ENCODE measurements around the gene EHBP1L1.
A peak's percentile ranks its signal among the peaks of the same experiment; 100 is the strongest.

The EHBP1L1 gene

DNA sequence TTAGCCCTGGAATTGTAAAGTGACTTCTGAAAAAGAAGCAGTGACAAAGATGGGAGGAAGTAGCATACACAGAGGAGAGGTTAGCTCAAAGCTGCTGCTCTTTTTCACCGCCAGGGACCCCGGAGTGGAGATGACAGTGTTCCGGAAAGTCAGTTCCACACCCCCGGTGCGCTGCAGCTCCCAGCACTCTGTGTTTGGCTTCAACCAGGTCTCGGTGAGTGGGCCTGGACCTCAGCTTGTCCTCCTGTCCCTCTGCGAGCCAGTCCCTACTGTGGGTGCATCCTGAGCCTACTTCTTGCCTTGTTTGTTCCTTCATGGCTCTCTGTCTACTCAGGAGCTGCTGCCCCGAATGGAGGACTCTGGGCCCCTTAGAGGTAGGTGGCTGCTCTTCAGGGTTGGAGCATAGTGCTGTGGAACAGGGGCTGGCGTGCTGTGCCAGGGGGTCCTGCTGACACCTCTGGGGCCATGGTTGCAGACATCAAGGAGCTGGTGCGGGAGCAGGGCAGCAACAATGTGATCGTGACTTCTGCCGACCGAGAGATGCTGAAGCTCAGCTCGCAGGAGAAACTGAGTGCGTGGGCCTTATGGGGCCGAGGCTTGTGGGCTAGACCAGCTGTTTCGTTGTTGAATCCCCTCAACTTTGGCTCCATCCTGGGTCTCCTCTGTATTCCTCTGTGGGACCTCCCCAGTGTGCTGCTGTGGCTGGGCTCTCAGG, 41.4 kb downstream of the EHBP1L1 start:
- H3K4me3 ChIP-seq (ENCODE audit: low read depth in 1 of 2, low read length in 2 of 2), result peak overlapping the region; percentile 85 to 88
- H3K9ac ChIP-seq (ENCODE audit: low read depth in 1 of 2, low read length in 2 of 2), result peak overlapping the region in 1 of 2 donors; percentile 79
- no peaks in the 10 kb centered on the region for H3K9me3 ChIP-seq (ENCODE audit: control insufficient read depth in 1 of 2, low read length in 2 of 2)
- H3K4me1 ChIP-seq (ENCODE audit: control insufficient read depth in 1 of 2, insufficient read depth in 2 of 2, low read length in 2 of 2), result peaks cover 21 to 28% of the 10 kb centered on the region in 2 donors
- no peak overlapping the region for H3K27ac ChIP-seq (ENCODE audit: low read depth, low read length)
- no peaks in the 10 kb centered on the region for H3K27me3 ChIP-seq (ENCODE audit: control insufficient read depth in 1 of 2, insufficient read depth in 2 of 2, low read length in 2 of 2)
- peaks cover 26 to 59% of the 10 kb centered on the region in 2 donors for H3K36me3 ChIP-seq (ENCODE audit: control insufficient read depth in 1 of 2, insufficient read depth in 2 of 2, low read length in 2 of 2)

DNA sequence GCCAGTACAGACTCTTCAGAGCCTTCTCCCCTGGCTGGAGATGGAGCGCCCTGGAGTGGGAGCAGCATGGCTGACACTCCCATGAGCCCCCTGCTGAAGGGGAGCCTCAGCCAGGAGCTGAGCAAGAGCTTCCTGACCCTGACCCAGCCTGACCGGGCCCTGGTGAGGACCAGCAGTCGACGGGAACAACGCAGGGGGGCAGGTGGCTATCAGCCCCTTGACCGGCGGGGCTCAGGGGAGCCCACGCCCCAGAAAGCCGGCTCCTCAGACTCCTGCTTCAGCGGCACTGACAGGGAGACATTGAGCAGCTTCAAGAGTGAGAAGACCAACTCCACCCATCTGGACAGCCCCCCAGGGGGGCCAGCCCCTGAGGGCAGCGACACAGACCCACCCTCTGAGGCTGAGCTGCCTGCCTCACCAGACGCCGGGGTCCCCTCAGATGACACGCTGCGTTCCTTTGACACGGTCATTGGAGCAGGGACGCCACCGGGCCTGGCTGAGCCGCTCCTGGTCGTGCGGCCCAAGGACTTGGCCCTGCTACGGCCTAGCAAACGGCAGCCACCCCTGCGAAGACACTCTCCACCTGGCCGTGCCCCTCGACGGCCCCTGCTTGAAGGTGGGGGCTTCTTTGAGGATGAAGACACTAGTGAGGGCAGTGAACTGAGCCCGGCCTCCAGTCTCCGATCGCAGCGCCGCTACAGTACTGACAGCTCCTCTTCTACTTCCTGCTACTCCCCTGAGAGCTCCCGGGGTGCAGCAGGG, 42.3 kb downstream of the EHBP1L1 start:
- H3K4me1 ChIP-seq (ENCODE audit: control insufficient read depth in 1 of 2, insufficient read depth in 2 of 2, low read length in 2 of 2), result peaks cover 12 to 19% of the 10 kb centered on the region in 2 donors
- H3K9me3 ChIP-seq (ENCODE audit: control insufficient read depth in 1 of 2, low read length in 2 of 2), result no peaks in the 10 kb centered on the region
- no peak overlapping the region for H3K9ac ChIP-seq (ENCODE audit: low read depth in 1 of 2, low read length in 2 of 2)
- no peak overlapping the region for H3K27ac ChIP-seq (ENCODE audit: low read depth, low read length)
- H3K4me3 ChIP-seq (ENCODE audit: low read depth in 1 of 2, low read length in 2 of 2), result no peak overlapping the region
- peaks cover 26 to 56% of the 10 kb centered on the region in 2 donors for H3K36me3 ChIP-seq (ENCODE audit: control insufficient read depth in 1 of 2, insufficient read depth in 2 of 2, low read length in 2 of 2)
- H3K27me3 ChIP-seq (ENCODE audit: control insufficient read depth in 1 of 2, insufficient read depth in 2 of 2, low read length in 2 of 2), result no peaks in the 10 kb centered on the region

DNA sequence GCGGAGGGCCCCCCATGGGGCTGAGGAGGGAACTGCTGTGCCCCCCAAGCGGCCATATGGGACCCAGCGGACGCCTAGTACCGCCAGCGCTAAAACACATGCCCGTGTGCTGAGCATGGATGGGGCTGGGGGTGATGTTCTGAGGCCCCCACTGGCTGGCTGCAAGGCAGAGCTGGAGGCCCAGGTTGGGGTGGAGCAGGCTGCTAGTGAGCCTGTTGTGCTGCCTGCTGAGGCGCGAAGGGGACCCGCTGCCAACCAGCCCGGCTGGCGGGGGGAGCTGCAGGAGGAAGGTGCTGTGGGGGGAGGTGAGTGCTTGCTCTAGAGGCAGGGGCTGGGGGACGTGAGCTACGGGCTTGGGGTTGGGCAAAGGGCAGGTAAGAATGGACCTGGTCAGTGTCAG, 42.9 kb downstream of the EHBP1L1 start:
- H3K9ac ChIP-seq (ENCODE audit: low read depth in 1 of 2, low read length in 2 of 2), result no peak overlapping the region
- peaks cover 27 to 62% of the 10 kb centered on the region in 2 donors for H3K36me3 ChIP-seq (ENCODE audit: control insufficient read depth in 1 of 2, insufficient read depth in 2 of 2, low read length in 2 of 2)
- no peaks in the 10 kb centered on the region for H3K9me3 ChIP-seq (ENCODE audit: control insufficient read depth in 1 of 2, low read length in 2 of 2)
- H3K27me3 ChIP-seq (ENCODE audit: control insufficient read depth in 1 of 2, insufficient read depth in 2 of 2, low read length in 2 of 2), result no peaks in the 10 kb centered on the region
- H3K4me1 ChIP-seq (ENCODE audit: control insufficient read depth in 1 of 2, insufficient read depth in 2 of 2, low read length in 2 of 2), result peaks cover 10 to 15% of the 10 kb centered on the region in 2 donors
- no peak overlapping the region for H3K4me3 ChIP-seq (ENCODE audit: low read depth in 1 of 2, low read length in 2 of 2)
- no peak overlapping the region for H3K27ac ChIP-seq (ENCODE audit: low read depth, low read length)

DNA sequence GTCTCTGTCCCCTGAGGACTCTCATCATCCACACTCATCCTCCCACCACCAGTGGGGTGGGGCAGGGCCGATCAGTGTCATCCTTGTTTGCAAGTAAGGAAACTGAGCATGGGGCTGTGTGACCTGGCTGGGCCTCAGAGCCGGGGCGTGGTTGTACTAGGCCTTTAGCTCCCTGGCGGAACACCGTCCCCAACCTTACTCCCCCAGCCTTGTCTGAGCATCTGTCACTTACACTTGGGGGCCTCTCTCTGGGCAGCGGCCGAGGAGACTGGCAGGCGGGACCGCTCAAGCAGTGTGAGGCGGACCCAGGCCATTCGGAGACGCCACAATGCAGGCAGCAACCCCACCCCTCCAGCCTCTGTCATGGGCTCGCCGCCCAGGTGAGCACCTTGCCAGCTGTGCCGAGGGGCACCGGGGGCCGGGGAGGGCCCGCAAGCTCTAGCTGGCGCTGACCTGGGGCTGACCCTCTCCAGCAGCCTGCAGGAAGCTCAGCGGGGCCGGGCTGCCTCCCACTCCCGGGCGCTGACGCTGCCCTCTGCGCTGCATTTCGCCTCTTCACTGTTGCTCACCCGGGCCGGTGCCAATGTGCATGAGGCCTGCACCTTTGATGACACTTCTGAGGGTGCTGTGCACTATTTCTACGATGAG, 43.6 kb downstream of the EHBP1L1 start:
- Histone ChIP-seq H3K9ac (ENCODE audit: low read depth in 1 of 2, low read length in 2 of 2) (no peak overlapping the region), H3K27me3 (ENCODE audit: control insufficient read depth in 1 of 2, insufficient read depth in 2 of 2, low read length in 2 of 2) (no peaks in the 10 kb centered on the region), H3K4me3 (ENCODE audit: low read depth in 1 of 2, low read length in 2 of 2) (no peak overlapping the region), H3K4me1 (ENCODE audit: control insufficient read depth in 1 of 2, insufficient read depth in 2 of 2, low read length in 2 of 2) (peaks cover 10 to 15% of the 10 kb centered on the region in 2 donors), H3K36me3 (ENCODE audit: control insufficient read depth in 1 of 2, insufficient read depth in 2 of 2, low read length in 2 of 2) (peaks cover 31 to 68% of the 10 kb centered on the region in 2 donors), H3K27ac (ENCODE audit: low read depth, low read length) (no peak overlapping the region), H3K9me3 (ENCODE audit: control insufficient read depth in 1 of 2, low read length in 2 of 2) (no peaks in the 10 kb centered on the region)

DNA sequence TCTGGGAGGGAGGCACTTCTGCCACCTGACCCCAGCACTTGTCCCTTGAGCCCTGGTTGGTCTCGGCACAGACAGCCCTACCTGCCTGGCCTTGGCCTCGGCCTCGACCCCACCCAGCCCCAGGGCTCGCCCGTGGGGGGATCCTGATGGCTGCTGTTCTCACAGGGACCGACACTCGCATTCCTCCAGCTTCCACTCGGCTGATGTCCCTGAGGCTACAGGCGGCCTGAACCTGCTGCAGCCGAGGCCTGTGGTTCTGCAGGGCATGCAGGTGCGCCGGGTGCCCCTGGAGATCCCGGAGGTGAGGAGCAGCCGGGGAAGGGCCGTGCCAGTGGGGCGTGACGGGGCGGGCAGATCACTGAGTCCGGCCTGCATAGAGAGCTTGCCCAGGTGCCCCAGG, 44.8 kb downstream of the EHBP1L1 start:
- H3K4me1 ChIP-seq (ENCODE audit: control insufficient read depth in 1 of 2, insufficient read depth in 2 of 2, low read length in 2 of 2), result peaks cover 10 to 15% of the 10 kb centered on the region in 2 donors

DNA sequence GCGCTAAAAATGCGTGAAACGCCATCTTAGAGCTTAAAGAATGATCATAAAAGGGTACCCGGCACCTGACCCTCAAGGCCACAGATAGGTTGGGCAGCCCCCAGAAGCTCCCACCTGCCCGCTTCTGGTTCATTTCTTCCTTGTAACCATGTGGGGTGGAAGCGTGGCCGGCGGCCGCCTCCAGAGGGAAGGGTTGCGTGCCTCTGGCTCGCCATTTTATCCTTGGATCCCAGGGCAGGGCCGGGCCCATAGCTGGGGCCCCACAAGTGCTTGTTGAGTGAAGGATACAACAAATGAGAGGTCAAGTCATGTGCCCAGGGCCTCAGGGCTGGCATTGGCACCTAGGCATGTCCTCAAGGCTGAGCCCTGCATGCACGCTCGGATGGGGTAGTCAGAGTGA, 45.6 kb downstream of the EHBP1L1 start:
- H3K9ac ChIP-seq (ENCODE audit: low read depth in 1 of 2, low read length in 2 of 2), result no peak overlapping the region
- H3K36me3 ChIP-seq (ENCODE audit: control insufficient read depth in 1 of 2, insufficient read depth in 2 of 2, low read length in 2 of 2), result peaks cover 38 to 87% of the 10 kb centered on the region in 2 donors
- no peaks in the 10 kb centered on the region for H3K9me3 ChIP-seq (ENCODE audit: control insufficient read depth in 1 of 2, low read length in 2 of 2)
- H3K4me3 ChIP-seq (ENCODE audit: low read depth in 1 of 2, low read length in 2 of 2), result no peak overlapping the region
- H3K4me1 ChIP-seq (ENCODE audit: control insufficient read depth in 1 of 2, insufficient read depth in 2 of 2, low read length in 2 of 2), result peaks cover 8 to 12% of the 10 kb centered on the region in 2 donors
- no peaks in the 10 kb centered on the region for H3K27me3 ChIP-seq (ENCODE audit: control insufficient read depth in 1 of 2, insufficient read depth in 2 of 2, low read length in 2 of 2)
- H3K27ac ChIP-seq (ENCODE audit: low read depth, low read length), result no peak overlapping the region

More for the DNA sequence above, 44.8 kb downstream of the EHBP1L1 start:
- Histone ChIP-seq H3K36me3 (ENCODE audit: control insufficient read depth in 1 of 2, insufficient read depth in 2 of 2, low read length in 2 of 2) (peaks cover 33 to 79% of the 10 kb centered on the region in 2 donors), H3K27me3 (ENCODE audit: control insufficient read depth in 1 of 2, insufficient read depth in 2 of 2, low read length in 2 of 2) (no peaks in the 10 kb centered on the region), H3K9me3 (ENCODE audit: control insufficient read depth in 1 of 2, low read length in 2 of 2) (no peaks in the 10 kb centered on the region), H3K4me3 (ENCODE audit: low read depth in 1 of 2, low read length in 2 of 2) (no peak overlapping the region), H3K9ac (ENCODE audit: low read depth in 1 of 2, low read length in 2 of 2) (no peak overlapping the region), H3K27ac (ENCODE audit: low read depth, low read length) (no peak overlapping the region)

DNA sequence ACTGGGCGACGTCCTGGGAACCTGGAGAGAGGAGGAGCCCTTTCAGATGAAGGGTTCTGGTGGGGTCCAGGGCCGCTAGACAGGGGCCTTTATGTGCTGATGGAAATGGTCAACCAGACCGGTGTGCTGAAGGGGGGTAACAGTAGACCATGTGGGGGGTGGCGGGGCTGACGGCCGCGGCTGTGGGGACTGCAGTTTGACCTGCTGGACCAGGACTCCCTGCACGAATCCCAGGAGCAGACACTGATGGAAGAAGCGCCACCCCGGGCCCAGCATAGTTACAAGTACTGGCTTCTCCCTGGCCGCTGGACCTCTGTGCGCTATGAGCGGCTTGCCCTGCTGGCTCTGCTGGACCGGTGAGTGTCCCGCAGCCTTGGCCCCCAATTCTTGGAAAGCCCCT, 46.2 kb downstream of the EHBP1L1 start:
- peaks cover 43 to 92% of the 10 kb centered on the region in 2 donors for H3K36me3 ChIP-seq (ENCODE audit: control insufficient read depth in 1 of 2, insufficient read depth in 2 of 2, low read length in 2 of 2)
- H3K27ac ChIP-seq (ENCODE audit: low read depth, low read length), result no peak overlapping the region
- H3K4me1 ChIP-seq (ENCODE audit: control insufficient read depth in 1 of 2, insufficient read depth in 2 of 2, low read length in 2 of 2), result peaks cover 3 to 6% of the 10 kb centered on the region in 2 donors
- H3K4me3 ChIP-seq (ENCODE audit: low read depth in 1 of 2, low read length in 2 of 2), result no peak overlapping the region
- no peak overlapping the region for H3K9ac ChIP-seq (ENCODE audit: low read depth in 1 of 2, low read length in 2 of 2)
- H3K27me3 ChIP-seq (ENCODE audit: control insufficient read depth in 1 of 2, insufficient read depth in 2 of 2, low read length in 2 of 2), result no peaks in the 10 kb centered on the region
- no peaks in the 10 kb centered on the region for H3K9me3 ChIP-seq (ENCODE audit: control insufficient read depth in 1 of 2, low read length in 2 of 2)

DNA sequence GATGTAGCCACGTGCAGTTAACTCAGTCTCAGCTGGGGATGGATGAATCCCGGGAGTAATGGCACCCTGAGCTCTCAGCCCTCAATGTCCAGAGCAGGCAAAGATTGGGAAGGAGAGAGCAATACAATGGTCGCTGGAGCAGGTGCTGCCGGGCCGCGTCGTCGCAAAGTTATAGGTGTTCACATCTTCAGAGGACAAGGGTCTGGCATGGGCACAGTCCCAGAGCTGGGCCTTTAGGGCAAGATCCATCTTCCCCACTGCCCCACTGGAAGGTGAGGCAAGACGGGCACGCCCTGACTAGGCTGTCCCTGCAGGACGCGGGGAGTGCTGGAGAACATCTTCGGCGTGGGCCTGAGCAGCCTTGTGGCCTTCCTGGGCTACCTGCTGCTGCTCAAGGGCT, 47.3 kb downstream of the EHBP1L1 start:
- Histone ChIP-seq H3K9ac (ENCODE audit: low read depth in 1 of 2, low read length in 2 of 2) (no peak overlapping the region), H3K27ac (ENCODE audit: low read depth, low read length) (no peak overlapping the region), H3K4me3 (ENCODE audit: low read depth in 1 of 2, low read length in 2 of 2) (no peak overlapping the region), H3K4me1 (ENCODE audit: control insufficient read depth in 1 of 2, insufficient read depth in 2 of 2, low read length in 2 of 2) (no peaks in the 10 kb centered on the region), H3K27me3 (ENCODE audit: control insufficient read depth in 1 of 2, insufficient read depth in 2 of 2, low read length in 2 of 2) (no peaks in the 10 kb centered on the region), H3K9me3 (ENCODE audit: control insufficient read depth in 1 of 2, low read length in 2 of 2) (no peaks in the 10 kb centered on the region), H3K36me3 (ENCODE audit: control insufficient read depth in 1 of 2, insufficient read depth in 2 of 2, low read length in 2 of 2) (peaks cover 40 to 92% of the 10 kb centered on the region in 2 donors)

DNA sequence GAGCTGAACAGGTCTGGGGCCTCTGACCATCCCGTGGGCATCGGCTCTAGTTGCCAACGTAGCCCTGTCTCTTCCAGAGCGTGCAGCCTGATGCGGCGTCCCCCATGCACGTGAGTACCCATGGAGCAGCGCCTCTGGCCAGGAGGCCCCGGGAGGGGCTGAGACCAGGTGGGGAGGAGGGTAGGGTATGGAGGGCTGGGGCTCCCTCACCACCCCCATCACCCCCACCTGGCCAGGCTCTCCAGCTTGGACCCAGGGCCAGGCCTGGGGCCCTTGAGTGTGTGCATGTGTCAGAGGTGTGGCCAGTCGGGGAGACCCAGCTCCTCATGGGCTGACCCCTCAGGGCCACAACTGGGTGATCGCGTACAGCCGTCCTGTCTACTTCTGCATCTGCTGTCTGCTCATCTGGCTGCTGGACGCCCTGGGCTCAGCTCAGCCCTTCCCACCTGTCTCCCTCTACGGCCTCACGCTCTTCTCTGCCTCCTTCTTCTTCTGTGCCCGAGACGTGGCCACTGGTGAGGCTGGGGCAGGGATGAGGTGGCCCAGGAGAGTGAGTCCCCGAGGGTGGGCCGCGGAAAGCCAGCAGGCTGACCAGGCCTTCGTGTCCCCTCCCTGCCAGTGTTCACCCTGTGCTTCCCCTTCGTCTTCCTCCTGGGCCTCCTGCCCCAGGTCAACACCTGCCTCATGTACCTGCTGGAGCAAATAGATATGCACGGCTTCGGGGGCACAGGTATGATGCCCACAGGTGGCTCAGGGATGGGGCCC, 48.2 kb downstream of the EHBP1L1 start:
- no peaks in the 10 kb centered on the region for H3K9me3 ChIP-seq (ENCODE audit: control insufficient read depth in 1 of 2, low read length in 2 of 2)
- H3K4me3 ChIP-seq (ENCODE audit: low read depth in 1 of 2, low read length in 2 of 2), result no peak overlapping the region
- H3K4me1 ChIP-seq (ENCODE audit: control insufficient read depth in 1 of 2, insufficient read depth in 2 of 2, low read length in 2 of 2), result no peaks in the 10 kb centered on the region
- peaks cover 44 to 90% of the 10 kb centered on the region in 2 donors for H3K36me3 ChIP-seq (ENCODE audit: control insufficient read depth in 1 of 2, insufficient read depth in 2 of 2, low read length in 2 of 2)
- H3K27ac ChIP-seq (ENCODE audit: low read depth, low read length), result no peak overlapping the region
- no peaks in the 10 kb centered on the region for H3K27me3 ChIP-seq (ENCODE audit: control insufficient read depth in 1 of 2, insufficient read depth in 2 of 2, low read length in 2 of 2)
- no peak overlapping the region for H3K9ac ChIP-seq (ENCODE audit: low read depth in 1 of 2, low read length in 2 of 2)
